Stimulated activated CD8-positive, alpha-beta memory T cell treated with anti-CD3 and anti-CD28 coated beads, Interleukin-12 subunit alpha, Interleukin-12 subunit beta, amount 100 ng/mL, for 24 hours (primary cell): Measurements from ENCODE around the gene FXR1.
"Not testable (repeated sequence)": the region's sequence is repeated elsewhere in the genome, so short reads cannot be mapped to it uniquely, and the experiment has no call there.

ENCODE experiments used
- DNase-seq: peaks from one replicate; pipeline ENCODE4 v3.0.0-alpha.2; 2020; ENCODE audit errors: extremely low read depth

The FXR1 gene

GRCh38 chr3:180912304-180913296 lies at the start of gene FXR1:
TSS of gene FXR1 (plus strand) at chr3:180912670. CDS start at chr3:180912686, 16 bp downstream.
- peak; percentile 80 for DNase-seq

GRCh38 chr3:180870008-180870699 lies 42.3 kb upstream of the FXR1 start:
- no peak for DNase-seq

GRCh38 chr3:180871901-180872300 lies 40.6 kb upstream of the FXR1 start:
- DNase-seq: no peak

- not testable (repeated sequence) for DNase-seq
Measured at GRCh38 chr3:180872430-180872829, 40.0 kb upstream of the FXR1 start.

GRCh38 chr3:180875124-180875698 lies 37.3 kb upstream of the FXR1 start:
- DNase-seq: no peak

- no peak for DNase-seq
Measured at GRCh38 chr3:180881065-180881801, 31.2 kb upstream of the FXR1 start.

GRCh38 chr3:180882115-180882514 lies 30.4 kb upstream of the FXR1 start:
- no peak for DNase-seq

GRCh38 chr3:180888992-180889560 lies 23.4 kb upstream of the FXR1 start:
- DNase-seq: no peak

- no peak for DNase-seq
Measured at GRCh38 chr3:180898572-180898971, 13.9 kb upstream of the FXR1 start.

- no peak for DNase-seq
Measured at GRCh38 chr3:180909369-180910127, 2.9 kb upstream of the FXR1 start.

GRCh38 chr3:180910823-180911222 lies 1.6 kb upstream of the FXR1 start:
- DNase-seq: no peak

GRCh38 chr3:180911876-180912303 lies 580 bp upstream of the FXR1 start:
- DNase-seq: no peak

- DNase-seq: no peak
Measured at GRCh38 chr3:180913581-180914404, 1.3 kb downstream of the FXR1 start.

GRCh38 chr3:180918542-180918941 lies 6.1 kb downstream of the FXR1 start:
- DNase-seq: no peak

GRCh38 chr3:180922242-180922641 lies 9.8 kb downstream of the FXR1 start:
- no peak for DNase-seq

GRCh38 chr3:180923561-180923960 lies 11.1 kb downstream of the FXR1 start:
- DNase-seq: no peak

GRCh38 chr3:180926526-180926925 lies 14.1 kb downstream of the FXR1 start:
- no peak for DNase-seq

GRCh38 chr3:180929376-180929775 lies 16.9 kb downstream of the FXR1 start:
- no peak for DNase-seq

- DNase-seq: no peak
Measured at GRCh38 chr3:180930526-180930925, 18.1 kb downstream of the FXR1 start.

GRCh38 chr3:180932819-180933218 lies 20.3 kb downstream of the FXR1 start:
- DNase-seq: no peak
